Type B pancreatic cell (in vitro differentiated cells): Measurements from ENCODE around the gene DNAH10. TPM values are rescaled to one million over a fixed set of nuclear protein-coding genes. Genes with fewer than 3 reads are reported as not detected.

Experiments used
- DNase-seq: peaks from one replicate; pipeline ENCODE4 v3.0.0; 2021; ENCODE audit warnings: mixed read lengths; ENCODE audit not compliant: unreplicated experiment; ENCODE audit errors: extremely low spot score
- H3K27ac Mint-ChIP-seq: 2 replicates; pipeline ENCODE4 v1.8.0; 2021; ENCODE audit warnings: mild to moderate bottlenecking, mixed read lengths
- H3K27me3 Mint-ChIP-seq: 2 replicates; pipeline ENCODE4 v1.8.0; 2021; ENCODE audit warnings: mixed read lengths
- H3K36me3 Mint-ChIP-seq: 2 replicates; pipeline ENCODE4 v1.8.0; 2021; ENCODE audit warnings: mixed read lengths
- H3K4me1 Mint-ChIP-seq: one replicate; pipeline ENCODE4 v1.8.0; 2021; ENCODE audit warnings: mixed read lengths; ENCODE audit not compliant: unreplicated experiment
- H3K4me3 Mint-ChIP-seq: 2 replicates; pipeline ENCODE4 v1.8.0; 2021; ENCODE audit warnings: mild to moderate bottlenecking, mixed read lengths
- H3K9me3 Mint-ChIP-seq: 2 replicates; pipeline ENCODE4 v1.8.0; 2021; ENCODE audit warnings: mixed read lengths
- total RNA-seq: library from RNA; stranded (reverse); gene quantifications from 2 replicates; pipeline ENCODE4 v1.2.1, GENCODE V29; 2021; ENCODE audit warnings: low replicate concordance
- TF ChIP-seq, protein P1 (sequence below): fragments of 200-600 bp; sonication (generic); conservative IDR thresholded peaks from 2 replicates; pipeline ENCODE4 v1.5.0; 2021; ENCODE audit warnings: antibody characterized with exemption, mild to moderate bottlenecking

Gene DNAH10
- total RNA-seq, 1 donor from 2014 or later = 0.56 TPM

DNA sequence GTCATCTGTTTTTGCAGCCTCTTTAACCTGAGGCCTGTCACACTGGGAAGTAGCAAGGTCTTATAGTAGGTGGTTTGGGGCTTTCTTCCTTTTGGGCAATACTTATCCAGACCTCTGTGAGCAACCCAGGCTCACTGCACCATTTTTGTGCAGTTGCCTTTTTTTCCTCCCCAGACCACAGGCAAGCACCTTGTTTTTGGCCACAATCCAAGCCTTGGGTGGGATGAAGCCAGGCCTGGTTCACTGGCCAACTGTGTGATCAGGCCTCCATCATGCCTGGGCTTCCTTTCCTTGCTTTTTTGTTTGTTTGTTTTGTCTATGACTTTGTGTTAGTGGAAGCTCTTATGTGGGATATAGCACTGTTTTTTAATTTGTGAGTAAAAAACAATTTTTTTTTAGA lies 71.7 kb downstream of the DNAH10 start:
- no peak overlapping the region for H3K4me3 Mint-ChIP-seq
- no peaks in the 10 kb centered on the region for H3K4me1 Mint-ChIP-seq
- H3K27ac Mint-ChIP-seq = no peak overlapping the region
- no peaks in the 10 kb centered on the region for H3K36me3 Mint-ChIP-seq
- H3K9me3 Mint-ChIP-seq = peaks cover 8% of the 10 kb centered on the region
- TF ChIP-seq, protein P1, sequence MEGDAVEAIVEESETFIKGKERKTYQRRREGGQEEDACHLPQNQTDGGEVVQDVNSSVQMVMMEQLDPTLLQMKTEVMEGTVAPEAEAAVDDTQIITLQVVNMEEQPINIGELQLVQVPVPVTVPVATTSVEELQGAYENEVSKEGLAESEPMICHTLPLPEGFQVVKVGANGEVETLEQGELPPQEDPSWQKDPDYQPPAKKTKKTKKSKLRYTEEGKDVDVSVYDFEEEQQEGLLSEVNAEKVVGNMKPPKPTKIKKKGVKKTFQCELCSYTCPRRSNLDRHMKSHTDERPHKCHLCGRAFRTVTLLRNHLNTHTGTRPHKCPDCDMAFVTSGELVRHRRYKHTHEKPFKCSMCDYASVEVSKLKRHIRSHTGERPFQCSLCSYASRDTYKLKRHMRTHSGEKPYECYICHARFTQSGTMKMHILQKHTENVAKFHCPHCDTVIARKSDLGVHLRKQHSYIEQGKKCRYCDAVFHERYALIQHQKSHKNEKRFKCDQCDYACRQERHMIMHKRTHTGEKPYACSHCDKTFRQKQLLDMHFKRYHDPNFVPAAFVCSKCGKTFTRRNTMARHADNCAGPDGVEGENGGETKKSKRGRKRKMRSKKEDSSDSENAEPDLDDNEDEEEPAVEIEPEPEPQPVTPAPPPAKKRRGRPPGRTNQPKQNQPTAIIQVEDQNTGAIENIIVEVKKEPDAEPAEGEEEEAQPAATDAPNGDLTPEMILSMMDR = no peak
- DNase-seq = no peak
- H3K27me3 Mint-ChIP-seq = no peaks in the 10 kb centered on the region

DNA sequence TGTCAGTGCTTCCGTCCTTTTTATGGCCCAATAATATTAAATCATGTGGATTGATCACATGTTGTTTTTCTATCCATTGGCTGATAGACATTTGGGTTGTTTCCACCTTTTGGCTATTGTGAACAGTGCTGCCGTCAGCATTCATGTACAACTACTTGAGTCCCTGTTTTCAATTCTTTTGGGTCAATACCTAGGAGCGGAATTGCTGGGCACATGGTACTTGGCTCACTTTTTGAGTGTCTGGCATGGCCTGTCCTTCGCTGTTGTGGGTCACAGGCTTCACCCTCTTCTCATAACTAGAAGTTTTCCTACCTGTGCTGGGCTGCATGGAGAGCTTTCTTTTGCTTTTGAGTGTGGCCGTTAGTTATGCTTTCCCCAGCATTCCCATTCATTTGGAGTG lies 72.7 kb downstream of the DNAH10 start:
- H3K9me3 Mint-ChIP-seq = peaks cover 8% of the 10 kb centered on the region
- no peak overlapping the region for H3K27ac Mint-ChIP-seq
- peaks cover under 1% of the 10 kb centered on the region for H3K27me3 Mint-ChIP-seq
- TF ChIP-seq, protein P1 = no peak
- H3K4me3 Mint-ChIP-seq = no peak overlapping the region
- H3K4me1 Mint-ChIP-seq = no peaks in the 10 kb centered on the region
- no peak for DNase-seq
- H3K36me3 Mint-ChIP-seq = no peaks in the 10 kb centered on the region

DNA sequence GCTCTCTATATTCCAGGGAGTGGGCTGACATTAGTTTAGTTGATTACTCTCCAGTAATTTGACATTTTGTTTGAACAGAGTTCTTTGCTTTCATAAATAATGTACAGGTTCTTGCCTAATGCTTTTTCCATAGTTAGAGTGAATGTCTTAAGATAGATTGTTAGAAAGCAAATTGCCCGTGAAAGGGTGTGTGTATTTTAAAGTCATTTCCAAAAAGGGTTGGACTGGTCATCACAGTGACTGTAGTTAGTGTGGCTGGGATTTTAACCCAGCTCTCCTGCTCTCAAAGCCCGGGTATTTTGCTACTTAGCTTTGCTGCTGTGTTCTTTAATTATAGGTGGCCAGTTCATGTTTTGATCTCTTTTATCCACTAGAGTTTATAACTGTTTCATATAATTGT lies 74.2 kb downstream of the DNAH10 start:
- H3K27ac Mint-ChIP-seq = no peak overlapping the region
- peaks cover 8% of the 10 kb centered on the region for H3K9me3 Mint-ChIP-seq
- peaks cover 8% of the 10 kb centered on the region for H3K27me3 Mint-ChIP-seq
- H3K4me3 Mint-ChIP-seq = no peak overlapping the region
- no peaks in the 10 kb centered on the region for H3K4me1 Mint-ChIP-seq
- TF ChIP-seq, protein P1 = no peak
- no peaks in the 10 kb centered on the region for H3K36me3 Mint-ChIP-seq
- no peak for DNase-seq

DNA sequence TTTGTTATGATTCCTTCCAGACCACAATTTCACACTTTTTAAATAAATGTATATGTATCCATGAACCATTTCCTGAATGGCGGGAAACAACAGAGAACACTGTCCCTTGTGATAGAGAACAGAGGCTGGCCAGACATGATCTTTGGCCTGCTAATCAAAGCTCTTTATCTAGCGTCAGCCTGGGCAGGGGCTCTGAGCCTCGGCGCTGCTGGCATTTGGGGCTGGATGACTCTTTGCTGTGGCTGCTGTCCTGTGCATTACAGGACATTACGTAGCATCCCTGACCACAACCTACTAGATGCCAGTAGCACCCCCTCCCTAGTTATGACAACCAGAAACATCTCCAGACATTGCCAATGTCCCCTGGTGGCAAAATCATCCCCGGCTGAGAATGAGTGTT lies 77.7 kb downstream of the DNAH10 start:
- Mint-ChIP-seq H3K27me3 (peaks cover 9% of the 10 kb centered on the region), H3K9me3 (peaks cover 5% of the 10 kb centered on the region), H3K27ac (no peak overlapping the region), H3K4me3 (no peak overlapping the region), H3K4me1 (no peaks in the 10 kb centered on the region), H3K36me3 (no peaks in the 10 kb centered on the region)
- TF ChIP-seq, protein P1 = no peak
- DNase-seq = no peak

DNA sequence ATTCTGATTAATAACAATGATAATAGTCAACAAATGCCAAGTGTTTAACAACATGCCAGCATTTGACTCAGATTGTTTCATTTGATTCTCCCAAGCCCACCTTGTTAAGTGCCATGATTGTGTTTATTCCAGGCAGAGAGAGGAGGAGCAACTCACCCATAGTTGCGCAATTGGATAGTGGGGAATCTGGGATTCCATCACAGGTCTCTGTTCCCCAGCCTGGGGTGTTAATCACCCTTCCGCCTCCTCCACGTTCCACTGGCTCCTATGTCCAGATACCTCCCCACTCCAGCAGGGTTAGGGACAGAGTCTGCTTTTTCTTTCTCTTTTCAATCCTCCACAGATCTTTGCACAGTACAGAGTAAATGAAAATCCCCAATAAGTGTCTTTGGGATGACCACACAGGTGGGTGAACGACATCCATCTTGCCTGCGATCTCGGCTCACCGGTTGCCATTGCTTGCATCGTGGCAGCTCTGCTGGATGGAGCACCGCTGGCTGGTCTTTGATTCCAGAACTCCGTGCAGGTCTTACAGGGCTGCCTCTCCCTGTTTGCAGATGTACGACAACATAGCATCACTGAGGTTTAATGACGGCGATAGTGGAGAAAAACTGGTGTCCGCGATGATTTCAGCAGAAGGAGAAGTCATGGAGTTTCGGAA lies 78.8 kb downstream of the DNAH10 start:
- no peaks in the 10 kb centered on the region for H3K4me1 Mint-ChIP-seq
- H3K4me3 Mint-ChIP-seq = no peak overlapping the region
- DNase-seq = no peak
- H3K27ac Mint-ChIP-seq = no peak overlapping the region
- TF ChIP-seq, protein P1 = no peak
- H3K27me3 Mint-ChIP-seq = peaks cover 9% of the 10 kb centered on the region
- H3K36me3 Mint-ChIP-seq = no peaks in the 10 kb centered on the region
- H3K9me3 Mint-ChIP-seq = no peaks in the 10 kb centered on the region
